K562 (cell line): ENCODE measurements around the gene TTC19. TPM values are rescaled to one million over a fixed set of nuclear protein-coding genes. Genes with fewer than 3 reads are reported as not detected.

Experiments used
- NCOA2 ChIP-seq, 2 experiments: fragments of 450-650 bp; IDR thresholded peaks; 2 replicates each; pipeline ENCODE4 v1.6.1; 2018; ENCODE audit warnings: mild to moderate bottlenecking in 2 of 2, moderate library complexity in 1 of 2; ENCODE audit not compliant: partially characterized antibody in 2 of 2
- NCOR1 ChIP-seq: fragments of 450-650 bp; IDR thresholded peaks from 2 replicates; pipeline ENCODE4 v1.6.1; 2016; ENCODE audit warnings: mild to moderate bottlenecking, moderate library complexity
- TAL1 ChIP-seq: fragments of 450-650 bp; IDR thresholded peaks from 2 replicates; pipeline ENCODE4 v1.6.1; 2016; ENCODE audit warnings: mild to moderate bottlenecking
- ZEB2 ChIP-seq: fragments of 450-650 bp; IDR thresholded peaks from 2 replicates; pipeline ENCODE4 v1.6.1; 2016
- ZNF174 ChIP-seq: fragments of 250-450 bp; sonication (Bioruptor Pico); IDR thresholded peaks from 2 replicates; pipeline ENCODE4 v1.4.0; 2020; ENCODE audit warnings: mild to moderate bottlenecking
- ZNF311 ChIP-seq: fragments of 250-450 bp; sonication (Bioruptor Pico); IDR thresholded peaks from 2 replicates; pipeline ENCODE4 v1.4.0; 2020; ENCODE audit warnings: mild to moderate bottlenecking, moderate library complexity
- polyA plus RNA-seq, 8 experiments: library from polyadenylated mRNA; depleted of rRNA in 4 of 8; stranded (reverse) in 5 of 8; unstranded in 3 of 8; fragments of >200 nt; fragmentation: Nextera tagmentation in 2 of 8; fragmentation: Illumina TruSeq in 1 of 8; extraction: Ambion mirVana in 2 of 8; extraction: Trizol in 1 of 8; gene quantifications; 2 replicates each; pipeline versions ENCODE4 v1.2.1 to v1.2.3, GENCODE V29; 2011 to 2014; ENCODE audit warnings: inconsistent platforms in 1 of 8, missing spikeins in 1 of 8
- total RNA-seq, 7 experiments: library from RNA; depleted of rRNA in 6 of 7; stranded (reverse); fragments of >200 nt in 6 of 7; fragmentation: Illumina TruSeq in 2 of 7; extraction: Trizol in 2 of 7; gene quantifications; 2 replicates each; pipeline versions ENCODE4 v1.2.1 to v1.2.3, GENCODE V29; 2011 to 2021; ENCODE audit warnings: low replicate concordance in 1 of 7
- TF ChIP-seq, protein P1 (sequence below): fragments of 250-450 bp; sonication (Bioruptor Pico); IDR thresholded peaks from 2 replicates; pipeline ENCODE4 v1.4.0; 2020; ENCODE audit warnings: borderline replicate concordance
- TF ChIP-seq, protein P2 (sequence below), 3 experiments: fragments of 200-800 bp in 1 of 3; fragments of 250-450 bp in 1 of 3; fragments of 450-650 bp in 1 of 3; sonication (Bioruptor Pico) in 1 of 3; sonication (Bioruptor generic) in 1 of 3; formaldehyde crosslinking in 1 of 3; IDR thresholded peaks; 2 replicates each; pipeline versions ENCODE4 v1.6.1 to v1.8.0; 2016 to 2022; ENCODE audit warnings: mild to moderate bottlenecking in 2 of 3, missing genetic modification characterization in 2 of 3, missing compliant biosample characterization in 1 of 3, moderate library complexity in 1 of 3
- TF ChIP-seq, protein P3 (sequence below): fragments of 250-450 bp; sonication (Bioruptor Pico); IDR thresholded peaks from 2 replicates; pipeline ENCODE4 v1.8.0; 2021; ENCODE audit warnings: moderate library complexity, mild to moderate bottlenecking, inconsistent platforms
- TF ChIP-seq, protein P4 (sequence below): fragments of 200-400 bp; formaldehyde crosslinking; IDR thresholded peaks from 2 replicates; pipeline ENCODE4 v1.6.1; 2017; ENCODE audit warnings: mild to moderate bottlenecking, low read depth, low read length, moderate library complexity

Gene TTC19
- total and polyA plus RNA-seq, 9 of the 15 experiments (the other 6 are each of a cell fraction or from before 2014, with no cell fraction given) = 8.1 to 60.8 (median 25.3) TPM

DNA sequence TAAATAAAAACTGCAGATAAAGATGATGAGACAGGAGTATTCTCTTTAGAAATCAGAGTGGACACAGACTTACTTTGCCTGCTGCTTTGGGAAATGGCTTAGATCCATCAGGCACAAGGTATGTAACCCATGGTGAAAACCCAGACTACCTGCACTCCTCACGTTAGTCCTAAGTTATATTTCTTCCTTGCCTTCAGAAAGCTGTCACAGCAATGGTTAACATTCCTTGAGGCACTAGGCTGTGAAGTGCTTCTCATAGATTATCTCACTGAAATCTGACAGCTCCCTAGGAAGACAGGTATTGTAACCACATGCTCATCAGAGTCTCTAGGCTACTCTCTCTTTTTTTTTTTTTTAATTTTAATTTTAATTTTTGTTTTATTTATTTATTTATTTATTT, 21.0 kb upstream of the TTC19 start (continued):
- TF ChIP-seq, protein P1, sequence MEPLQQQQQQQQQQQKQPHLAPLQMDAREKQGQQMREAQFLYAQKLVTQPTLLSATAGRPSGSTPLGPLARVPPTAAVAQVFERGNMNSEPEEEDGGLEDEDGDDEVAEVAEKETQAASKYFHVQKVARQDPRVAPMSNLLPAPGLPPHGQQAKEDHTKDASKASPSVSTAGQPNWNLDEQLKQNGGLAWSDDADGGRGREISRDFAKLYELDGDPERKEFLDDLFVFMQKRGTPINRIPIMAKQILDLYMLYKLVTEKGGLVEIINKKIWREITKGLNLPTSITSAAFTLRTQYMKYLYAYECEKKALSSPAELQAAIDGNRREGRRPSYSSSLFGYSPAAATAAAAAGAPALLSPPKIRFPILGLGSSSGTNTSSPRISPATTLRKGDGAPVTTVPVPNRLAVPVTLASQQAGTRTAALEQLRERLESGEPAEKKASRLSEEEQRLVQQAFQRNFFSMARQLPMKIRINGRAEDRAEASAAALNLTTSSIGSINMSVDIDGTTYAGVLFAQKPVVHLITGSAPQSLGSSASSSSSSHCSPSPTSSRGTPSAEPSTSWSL (CRISPR knock-in tag) = no peak
- TF ChIP-seq, protein P2, sequence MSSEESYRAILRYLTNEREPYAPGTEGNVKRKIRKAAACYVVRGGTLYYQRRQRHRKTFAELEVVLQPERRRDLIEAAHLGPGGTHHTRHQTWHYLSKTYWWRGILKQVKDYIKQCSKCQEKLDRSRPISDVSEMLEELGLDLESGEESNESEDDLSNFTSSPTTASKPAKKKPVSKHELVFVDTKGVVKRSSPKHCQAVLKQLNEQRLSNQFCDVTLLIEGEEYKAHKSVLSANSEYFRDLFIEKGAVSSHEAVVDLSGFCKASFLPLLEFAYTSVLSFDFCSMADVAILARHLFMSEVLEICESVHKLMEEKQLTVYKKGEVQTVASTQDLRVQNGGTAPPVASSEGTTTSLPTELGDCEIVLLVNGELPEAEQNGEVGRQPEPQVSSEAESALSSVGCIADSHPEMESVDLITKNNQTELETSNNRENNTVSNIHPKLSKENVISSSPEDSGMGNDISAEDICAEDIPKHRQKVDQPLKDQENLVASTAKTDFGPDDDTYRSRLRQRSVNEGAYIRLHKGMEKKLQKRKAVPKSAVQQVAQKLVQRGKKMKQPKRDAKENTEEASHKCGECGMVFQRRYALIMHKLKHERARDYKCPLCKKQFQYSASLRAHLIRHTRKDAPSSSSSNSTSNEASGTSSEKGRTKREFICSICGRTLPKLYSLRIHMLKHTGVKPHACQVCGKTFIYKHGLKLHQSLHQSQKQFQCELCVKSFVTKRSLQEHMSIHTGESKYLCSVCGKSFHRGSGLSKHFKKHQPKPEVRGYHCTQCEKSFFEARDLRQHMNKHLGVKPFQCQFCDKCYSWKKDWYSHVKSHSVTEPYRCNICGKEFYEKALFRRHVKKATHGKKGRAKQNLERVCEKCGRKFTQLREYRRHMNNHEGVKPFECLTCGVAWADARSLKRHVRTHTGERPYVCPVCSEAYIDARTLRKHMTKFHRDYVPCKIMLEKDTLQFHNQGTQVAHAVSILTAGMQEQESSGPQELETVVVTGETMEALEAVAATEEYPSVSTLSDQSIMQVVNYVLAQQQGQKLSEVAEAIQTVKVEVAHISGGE (CRISPR knock-in tag; IDR thresholded peaks at IDR 0.05) = 0 out of 6 replicates have a peak, but pooled peaks of 1 of the 3 experiments have one; percentile 25
- TF ChIP-seq ZNF174 (CRISPR knock-in tag) (no peak), ZNF311 (no peak), NCOA2 (IDR thresholded peaks at IDR 0.05; ENCODE audit: partially characterized antibody in 2 of 2) (no peak), ZEB2 (0 out of 2 replicates have a peak, but pooled peaks have one; percentile 12), NCOR1 (no peak), TAL1 (no peak)
- TF ChIP-seq, protein P3, sequence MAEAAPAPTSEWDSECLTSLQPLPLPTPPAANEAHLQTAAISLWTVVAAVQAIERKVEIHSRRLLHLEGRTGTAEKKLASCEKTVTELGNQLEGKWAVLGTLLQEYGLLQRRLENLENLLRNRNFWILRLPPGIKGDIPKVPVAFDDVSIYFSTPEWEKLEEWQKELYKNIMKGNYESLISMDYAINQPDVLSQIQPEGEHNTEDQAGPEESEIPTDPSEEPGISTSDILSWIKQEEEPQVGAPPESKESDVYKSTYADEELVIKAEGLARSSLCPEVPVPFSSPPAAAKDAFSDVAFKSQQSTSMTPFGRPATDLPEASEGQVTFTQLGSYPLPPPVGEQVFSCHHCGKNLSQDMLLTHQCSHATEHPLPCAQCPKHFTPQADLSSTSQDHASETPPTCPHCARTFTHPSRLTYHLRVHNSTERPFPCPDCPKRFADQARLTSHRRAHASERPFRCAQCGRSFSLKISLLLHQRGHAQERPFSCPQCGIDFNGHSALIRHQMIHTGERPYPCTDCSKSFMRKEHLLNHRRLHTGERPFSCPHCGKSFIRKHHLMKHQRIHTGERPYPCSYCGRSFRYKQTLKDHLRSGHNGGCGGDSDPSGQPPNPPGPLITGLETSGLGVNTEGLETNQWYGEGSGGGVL = no peak
- TF ChIP-seq, protein P4, sequence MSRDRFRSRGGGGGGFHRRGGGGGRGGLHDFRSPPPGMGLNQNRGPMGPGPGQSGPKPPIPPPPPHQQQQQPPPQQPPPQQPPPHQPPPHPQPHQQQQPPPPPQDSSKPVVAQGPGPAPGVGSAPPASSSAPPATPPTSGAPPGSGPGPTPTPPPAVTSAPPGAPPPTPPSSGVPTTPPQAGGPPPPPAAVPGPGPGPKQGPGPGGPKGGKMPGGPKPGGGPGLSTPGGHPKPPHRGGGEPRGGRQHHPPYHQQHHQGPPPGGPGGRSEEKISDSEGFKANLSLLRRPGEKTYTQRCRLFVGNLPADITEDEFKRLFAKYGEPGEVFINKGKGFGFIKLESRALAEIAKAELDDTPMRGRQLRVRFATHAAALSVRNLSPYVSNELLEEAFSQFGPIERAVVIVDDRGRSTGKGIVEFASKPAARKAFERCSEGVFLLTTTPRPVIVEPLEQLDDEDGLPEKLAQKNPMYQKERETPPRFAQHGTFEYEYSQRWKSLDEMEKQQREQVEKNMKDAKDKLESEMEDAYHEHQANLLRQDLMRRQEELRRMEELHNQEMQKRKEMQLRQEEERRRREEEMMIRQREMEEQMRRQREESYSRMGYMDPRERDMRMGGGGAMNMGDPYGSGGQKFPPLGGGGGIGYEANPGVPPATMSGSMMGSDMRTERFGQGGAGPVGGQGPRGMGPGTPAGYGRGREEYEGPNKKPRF = no peak
